Measurements from ENCODE around the gene LGALS12. TPM values are rescaled to one million over a fixed set of nuclear protein-coding genes. Genes with fewer than 3 reads are reported as not detected.

Gene LGALS12
- total and polyA plus RNA-seq, 7 donors, result 3.9 to 5.4 TPM; not detected in 5

DNA sequence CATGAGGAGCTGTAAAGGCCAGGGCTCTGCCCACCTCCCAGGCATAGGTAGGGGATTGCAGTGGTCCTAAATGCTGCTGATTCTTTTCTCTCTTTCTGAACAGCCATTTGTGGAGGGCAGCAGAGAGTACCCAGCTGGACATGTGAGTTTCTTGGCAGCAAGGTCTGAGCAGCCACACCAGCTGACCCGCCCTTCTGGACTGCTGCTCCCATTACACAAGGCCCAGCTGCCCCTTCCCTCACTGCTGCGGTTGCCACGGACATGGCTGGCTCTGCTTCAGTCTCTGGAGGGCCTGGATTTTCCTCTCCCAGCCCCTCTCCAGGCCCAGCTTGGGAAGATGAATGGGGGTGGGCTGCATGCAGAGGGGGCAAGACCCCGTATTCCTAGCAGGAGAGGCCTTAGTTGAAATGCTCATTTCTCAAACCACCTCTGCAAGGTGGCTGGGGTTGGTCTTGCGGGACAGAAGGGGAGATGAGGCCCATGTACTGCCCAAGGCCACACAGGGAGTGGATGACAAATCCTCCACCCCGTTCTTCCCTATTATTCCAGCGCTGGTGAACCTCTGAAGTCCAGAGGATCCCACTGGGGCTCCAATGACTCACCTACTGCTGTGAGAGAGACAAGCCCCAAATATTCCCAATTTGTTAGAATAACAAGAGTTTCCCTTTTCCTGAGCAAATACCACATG is 4.6 kb downstream of the LGALS12 start:
- Histone ChIP-seq H3K9me3 (no peaks in the 10 kb centered on the region), H3K27ac (no peak overlapping the region), H3K4me3 (no peak overlapping the region), H3K4me1 (peaks cover 0 to under 1% (median 0%) of the 10 kb centered on the region in 4 donors), H3K36me3 (no peaks in the 10 kb centered on the region), H3K27me3 (no peaks in the 10 kb centered on the region)
- no peak for DNase-seq
- WGBS, 2 donors, result 78 to 85% methylated on average over 7 of the region's 7 CpGs
- TF ChIP-seq CTCF (IDR thresholded peaks at IDR 0.05), result no peak
- TF ChIP-seq POLR2A (IDR thresholded peaks at IDR 0.05), result no peak
- TF ChIP-seq POLR2AphosphoS5 (IDR thresholded peaks at IDR 0.05), result no peak
- TF ChIP-seq EP300 (IDR thresholded peaks at IDR 0.05), result no peak
- intact Hi-C loops (cut with DNase I), result no loop called here

- no peak overlapping the region for H3K4me3 ChIP-seq
- no peaks in the 10 kb centered on the region for H3K27me3 ChIP-seq
- WGBS, 2 donors, result 89 to 92% methylated on average over 11 of the region's 11 CpGs
- no peak overlapping the region for H3K27ac ChIP-seq
- DNase-seq, result no peak
- no peaks in the 10 kb centered on the region for H3K36me3 ChIP-seq
- H3K9me3 ChIP-seq, result no peaks in the 10 kb centered on the region
- no peak for TF ChIP-seq EP300 (IDR thresholded peaks at IDR 0.05)
- TF ChIP-seq POLR2AphosphoS5 (IDR thresholded peaks at IDR 0.05), result no peak
- no peak for TF ChIP-seq POLR2A (IDR thresholded peaks at IDR 0.05)
- TF ChIP-seq CTCF (IDR thresholded peaks at IDR 0.05), result no peak
- intact Hi-C loops (cut with DNase I), result no loop called here
- no peaks in the 10 kb centered on the region for H3K4me1 ChIP-seq
Measured at GRCh38 chr11:63511048-63511748, 5.3 kb downstream of the LGALS12 start.

GRCh38 chr11:63512816-63513215 is 6.9 kb downstream of the LGALS12 start:
- Histone ChIP-seq H3K9me3 (no peaks in the 10 kb centered on the region), H3K27ac (no peak overlapping the region), H3K4me1 (no peaks in the 10 kb centered on the region), H3K4me3 (no peak overlapping the region), H3K36me3 (no peaks in the 10 kb centered on the region), H3K27me3 (no peaks in the 10 kb centered on the region)
- intact Hi-C loops (cut with DNase I), result no loop called here
- no peak for DNase-seq
- TF ChIP-seq POLR2AphosphoS5 (IDR thresholded peaks at IDR 0.05), result no peak
- no peak for TF ChIP-seq POLR2A (IDR thresholded peaks at IDR 0.05)
- no peak for TF ChIP-seq EP300 (IDR thresholded peaks at IDR 0.05)
- TF ChIP-seq CTCF (IDR thresholded peaks at IDR 0.05), result no peak
- 93% methylated on average over 7 of the region's 7 CpGs for WGBS, 2 donors

- 95 to 96% methylated on average over 6 of the region's 6 CpGs for WGBS, 2 donors
- TF ChIP-seq EP300 (IDR thresholded peaks at IDR 0.05) (no peak), POLR2AphosphoS5 (IDR thresholded peaks at IDR 0.05) (no peak), CTCF (IDR thresholded peaks at IDR 0.05) (no peak), POLR2A (IDR thresholded peaks at IDR 0.05) (no peak)
- no peak overlapping the region for H3K27ac ChIP-seq
- H3K9me3 ChIP-seq, result no peaks in the 10 kb centered on the region
- no peaks in the 10 kb centered on the region for H3K36me3 ChIP-seq
- H3K4me3 ChIP-seq, result no peak overlapping the region
- intact Hi-C loops (cut with DNase I), result no loop called here
- no peak for DNase-seq
- no peaks in the 10 kb centered on the region for H3K4me1 ChIP-seq
- H3K27me3 ChIP-seq, result no peaks in the 10 kb centered on the region
Measured at GRCh38 chr11:63516109-63516508, 10.2 kb downstream of the LGALS12 start.
